Esophagus squamous epithelium (tissue), 5 donors: Measurements from ENCODE around the gene SLC6A19. TPM values are rescaled to one million over a fixed set of nuclear protein-coding genes. Genes with fewer than 3 reads are reported as not detected.

ENCODE experiments used
- DNase-seq: peaks from one replicate; lab custom pipeline; 2025; lab: John Stamatoyannopoulos, UW
- H3K27ac ChIP-seq, 4 donors: fragments of 200-600 bp; sonication (generic); one replicate each; pipeline ENCODE4 v1.5.1; 2016 to 2019; ENCODE audit warnings: mild to moderate bottlenecking in 1 of 4
- H3K27me3 ChIP-seq, 4 donors: fragments of 200-600 bp; sonication (generic); 1 replicate in 3 of 4; 2 replicates in 1 of 4; pipeline versions ENCODE4 v1.5.1 to v1.6.0; 2017 to 2021; ENCODE audit warnings: antibody characterized with exemption in 1 of 4
- H3K36me3 ChIP-seq, 3 donors: fragments of 200-600 bp; sonication (generic); one replicate each; pipeline ENCODE4 v1.5.1; 2016 to 2019
- H3K4me1 ChIP-seq, 3 donors: fragments of 200-600 bp; sonication (generic); one replicate each; pipeline ENCODE4 v1.5.1; 2017 to 2019
- H3K4me3 ChIP-seq, 4 donors: fragments of 200-600 bp; sonication (generic); 1 replicate in 3 of 4; 2 replicates in 1 of 4; pipeline ENCODE4 v1.5.1; 2016 to 2019; ENCODE audit warnings: mild to moderate bottlenecking in 2 of 4, moderate library complexity in 1 of 4
- H3K9me3 ChIP-seq, 3 donors: fragments of 200-600 bp; sonication (generic); one replicate each; pipeline ENCODE4 v1.5.1; 2016 to 2019
- POLR2A ChIP-seq, 4 donors: fragments of 450-650 bp; IDR thresholded peaks; one replicate each; pipeline ENCODE4 v1.6.1; 2017; ENCODE audit warnings: antibody characterized with exemption in 4 of 4, mild to moderate bottlenecking in 4 of 4, moderate library complexity in 3 of 4
- WGBS, 2 donors: methylation state at CpG; one replicate each; pipeline ENCODE4 v1.1.5; 2018; 5-methylcytosine and 5-hydroxymethylcytosine counted together
- intact Hi-C: fragments of 100-400 bp; cut with DNase I; formaldehyde crosslinking; loops from one replicate; pipeline ENCODE4 v1.15.0; 2022
- total RNA-seq, 4 donors: library from RNA; depleted of rRNA; stranded (reverse); fragments of >200 nt; gene quantifications; one replicate each; pipeline ENCODE4 v1.1.0, GENCODE V29; 2016
- TF ChIP-seq, protein P1 (sequence below), 6 experiments: fragments of 450-650 bp in 4 of 6; fragments of 200-600 bp in 2 of 6; sonication (generic) in 2 of 6; IDR thresholded peaks; one replicate each; pipeline ENCODE4 v1.5.1; 2016 to 2019; ENCODE audit warnings: antibody characterized with exemption in 6 of 6, mild to moderate bottlenecking in 4 of 6, moderate library complexity in 4 of 6
- donor health status: DM: yes; HTN: yes; CAD: no.

Gene SLC6A19
- total RNA-seq, 4 donors from 2014 or later: not detected

DNA sequence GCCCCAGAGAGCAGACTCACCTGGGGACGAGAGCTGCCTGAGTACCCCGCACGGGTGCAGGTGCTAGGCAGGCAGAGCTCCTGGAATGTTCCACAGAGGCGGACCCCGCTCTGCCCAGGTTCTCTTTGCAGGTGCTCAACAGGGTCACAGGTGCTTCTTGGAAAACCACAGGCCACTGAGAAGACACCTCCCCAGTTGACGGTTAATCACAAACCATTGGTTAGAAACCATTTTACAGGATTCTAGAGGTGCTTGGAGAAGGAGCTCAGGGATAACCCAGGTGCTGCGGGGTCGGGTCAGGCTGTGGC lies 17.3 kb upstream of the SLC6A19 start:
- 67 to 94% methylated on average over 3 to 5 of the region's 8 CpGs for WGBS, 2 donors
- no peak overlapping the region for H3K4me3 ChIP-seq
- no peak overlapping the region for H3K27ac ChIP-seq
- intact Hi-C loops: no loop called here
- TF ChIP-seq, protein P1, sequence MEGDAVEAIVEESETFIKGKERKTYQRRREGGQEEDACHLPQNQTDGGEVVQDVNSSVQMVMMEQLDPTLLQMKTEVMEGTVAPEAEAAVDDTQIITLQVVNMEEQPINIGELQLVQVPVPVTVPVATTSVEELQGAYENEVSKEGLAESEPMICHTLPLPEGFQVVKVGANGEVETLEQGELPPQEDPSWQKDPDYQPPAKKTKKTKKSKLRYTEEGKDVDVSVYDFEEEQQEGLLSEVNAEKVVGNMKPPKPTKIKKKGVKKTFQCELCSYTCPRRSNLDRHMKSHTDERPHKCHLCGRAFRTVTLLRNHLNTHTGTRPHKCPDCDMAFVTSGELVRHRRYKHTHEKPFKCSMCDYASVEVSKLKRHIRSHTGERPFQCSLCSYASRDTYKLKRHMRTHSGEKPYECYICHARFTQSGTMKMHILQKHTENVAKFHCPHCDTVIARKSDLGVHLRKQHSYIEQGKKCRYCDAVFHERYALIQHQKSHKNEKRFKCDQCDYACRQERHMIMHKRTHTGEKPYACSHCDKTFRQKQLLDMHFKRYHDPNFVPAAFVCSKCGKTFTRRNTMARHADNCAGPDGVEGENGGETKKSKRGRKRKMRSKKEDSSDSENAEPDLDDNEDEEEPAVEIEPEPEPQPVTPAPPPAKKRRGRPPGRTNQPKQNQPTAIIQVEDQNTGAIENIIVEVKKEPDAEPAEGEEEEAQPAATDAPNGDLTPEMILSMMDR (IDR thresholded peaks at IDR 0.05): no peak
- no peak for TF ChIP-seq POLR2A (IDR thresholded peaks at IDR 0.05)
- no peaks in the 10 kb centered on the region for H3K36me3 ChIP-seq
- H3K4me1 ChIP-seq: no peaks in the 10 kb centered on the region
- H3K27me3 ChIP-seq: peaks cover 0 to 68% (median 0%) of the 10 kb centered on the region in 4 donors
- DNase-seq: no peak
- no peaks in the 10 kb centered on the region for H3K9me3 ChIP-seq

DNA sequence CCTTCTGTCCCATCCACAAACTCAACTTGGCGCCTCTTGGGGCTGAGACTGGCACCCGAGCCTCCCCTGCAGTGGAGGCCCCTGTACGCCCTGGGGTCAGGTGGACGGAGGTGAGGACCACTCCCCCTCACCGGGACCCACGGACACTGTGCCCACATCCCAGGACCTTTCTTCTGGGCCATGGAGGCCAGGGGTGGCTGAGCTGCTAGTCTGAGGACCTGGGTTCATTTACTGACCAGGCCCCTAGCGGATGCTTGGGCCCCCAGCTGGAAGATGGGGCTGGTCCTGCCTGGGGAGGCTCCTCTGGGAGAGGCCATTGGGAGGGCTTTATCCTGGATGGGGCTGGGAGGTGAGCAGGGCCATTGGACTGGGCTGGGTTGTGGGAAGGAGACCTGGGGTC lies 16.9 kb upstream of the SLC6A19 start:
- Histone ChIP-seq H3K4me3 (no peak overlapping the region), H3K9me3 (no peaks in the 10 kb centered on the region), H3K27ac (no peak overlapping the region), H3K4me1 (no peaks in the 10 kb centered on the region), H3K27me3 (peaks cover 0 to 72% (median 0%) of the 10 kb centered on the region in 4 donors), H3K36me3 (no peaks in the 10 kb centered on the region)
- intact Hi-C loops: no loop called here
- WGBS, 2 donors: no CpG with 5 or more reads among the region's 7 CpGs
- TF ChIP-seq, protein P1 (IDR thresholded peaks at IDR 0.05): no peak
- TF ChIP-seq POLR2A (IDR thresholded peaks at IDR 0.05): no peak
- no peak for DNase-seq

DNA sequence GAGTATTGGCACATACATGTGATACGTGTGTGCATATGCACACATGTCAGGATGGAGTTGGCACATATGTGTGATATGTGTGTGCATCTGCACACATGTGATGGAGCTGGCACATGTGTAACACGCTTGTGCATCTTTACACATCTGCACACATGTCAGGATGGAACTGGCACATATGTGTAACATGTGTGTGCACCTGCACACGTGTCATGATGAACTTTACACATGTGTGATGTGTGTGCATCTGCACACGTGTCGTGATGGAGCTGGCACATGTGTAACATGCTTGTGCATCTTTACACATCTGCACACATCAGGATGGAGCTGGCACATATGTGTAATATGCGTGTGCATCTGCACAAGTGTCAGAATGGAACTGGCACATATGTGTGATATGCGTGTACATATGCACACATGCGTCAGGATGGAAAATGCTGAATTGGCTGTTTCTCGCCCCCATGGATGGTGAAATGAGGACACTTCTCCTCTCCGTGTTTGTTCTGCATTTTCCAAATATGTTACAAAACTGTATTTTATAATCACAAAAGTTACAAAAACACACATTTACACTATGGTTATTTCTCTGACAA lies 16.3 kb upstream of the SLC6A19 start:
- H3K4me1 ChIP-seq: no peaks in the 10 kb centered on the region
- 80 to 82% methylated on average over 9 to 10 of the region's 10 CpGs for WGBS, 2 donors
- no peak for TF ChIP-seq POLR2A (IDR thresholded peaks at IDR 0.05)
- TF ChIP-seq, protein P1 (IDR thresholded peaks at IDR 0.05): no peak
- H3K27ac ChIP-seq: no peak overlapping the region
- H3K27me3 ChIP-seq: peaks cover 0 to 78% (median 0%) of the 10 kb centered on the region in 4 donors
- no peak for DNase-seq
- intact Hi-C loops: no loop called here
- H3K36me3 ChIP-seq: no peaks in the 10 kb centered on the region
- no peaks in the 10 kb centered on the region for H3K9me3 ChIP-seq
- no peak overlapping the region for H3K4me3 ChIP-seq

DNA sequence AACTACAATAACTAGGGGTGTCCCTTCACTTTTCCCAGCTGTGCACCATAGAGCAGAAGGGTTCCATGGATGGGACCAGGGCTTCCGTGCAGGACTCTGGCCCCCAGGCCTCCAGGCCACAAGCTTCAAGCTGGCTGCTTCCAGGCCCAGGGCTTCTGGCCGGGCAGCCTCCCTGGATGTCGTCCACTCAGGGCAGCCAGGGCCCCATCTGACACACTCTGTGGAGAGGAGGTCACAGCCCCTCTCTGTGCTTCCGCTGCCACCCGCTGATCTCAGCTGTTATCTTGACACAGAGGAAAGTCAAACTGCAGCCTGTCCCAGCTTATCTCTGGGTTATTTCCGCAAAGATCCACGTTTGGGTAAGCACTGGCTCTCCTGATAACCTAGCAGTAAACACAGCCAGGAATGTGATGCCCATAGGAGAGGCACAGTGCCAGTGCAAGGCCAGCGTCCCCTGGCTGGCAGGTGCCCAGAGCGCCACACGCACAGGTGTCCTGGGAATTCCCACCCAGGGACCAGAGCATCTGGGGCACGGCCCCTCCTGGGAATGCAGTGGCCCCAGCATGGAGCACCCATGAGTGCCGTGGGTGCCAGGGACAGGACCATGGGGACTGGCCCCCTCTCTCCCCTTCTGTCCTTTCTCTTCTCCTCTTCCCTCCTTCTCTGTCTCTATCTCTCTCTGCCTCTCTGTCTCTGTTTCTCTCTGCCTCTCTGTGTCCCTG lies 15.6 kb upstream of the SLC6A19 start:
- H3K27ac ChIP-seq: no peak overlapping the region
- H3K9me3 ChIP-seq: no peaks in the 10 kb centered on the region
- TF ChIP-seq, protein P1 (IDR thresholded peaks at IDR 0.05): no peak
- no peak overlapping the region for H3K4me3 ChIP-seq
- no peaks in the 10 kb centered on the region for H3K36me3 ChIP-seq
- 71 to 72% methylated on average over 2 to 8 of the region's 12 CpGs for WGBS, 2 donors
- intact Hi-C loops: no loop called here
- DNase-seq: no peak
- peaks cover 0 to 81% (median 0%) of the 10 kb centered on the region in 4 donors for H3K27me3 ChIP-seq
- no peaks in the 10 kb centered on the region for H3K4me1 ChIP-seq

DNA sequence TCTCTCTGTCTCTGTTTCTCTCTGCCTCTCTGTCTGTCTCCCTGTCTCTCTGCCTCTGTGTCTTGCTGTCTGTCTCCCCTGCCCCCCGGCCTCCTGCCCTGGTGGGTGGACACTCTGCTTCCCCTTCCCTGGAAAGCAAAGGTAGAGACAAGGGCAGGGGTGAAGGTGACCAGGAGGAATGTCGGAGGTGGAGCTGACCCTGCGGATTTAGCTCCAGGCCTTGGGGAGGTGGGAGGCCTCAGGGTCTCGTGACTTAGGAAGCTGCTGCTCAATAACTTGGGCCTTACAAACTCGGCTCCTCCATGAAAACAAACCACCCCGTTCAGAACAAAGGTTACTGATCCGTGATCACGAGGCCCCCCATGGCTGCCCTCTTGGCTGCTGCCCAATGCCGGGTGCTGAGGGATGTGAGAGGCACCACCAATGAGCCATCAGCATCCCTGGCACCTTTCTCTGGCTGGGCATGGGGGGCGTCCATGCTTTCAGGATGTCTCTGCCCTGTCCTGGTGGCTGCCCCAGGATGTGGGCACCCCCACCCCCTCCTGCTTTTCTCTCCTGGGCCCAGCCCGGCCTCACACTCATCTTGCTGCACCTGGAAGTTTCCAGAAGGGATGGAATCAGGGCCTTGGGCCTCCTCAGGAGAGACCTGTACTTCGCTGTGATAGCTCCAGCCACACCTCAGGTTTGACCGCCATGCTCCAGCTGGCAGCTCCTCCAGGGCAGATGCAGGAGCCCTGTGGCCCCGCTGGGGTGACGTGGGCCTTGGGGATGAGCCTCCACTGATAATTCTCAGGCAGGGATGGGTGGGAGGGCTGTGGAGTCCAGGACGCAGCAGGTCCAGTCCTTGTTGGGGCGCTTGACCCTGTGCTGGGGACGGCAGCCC lies 14.8 kb upstream of the SLC6A19 start:
- Histone ChIP-seq H3K4me3 (no peak overlapping the region), H3K27ac (no peak overlapping the region), H3K9me3 (no peaks in the 10 kb centered on the region), H3K4me1 (no peaks in the 10 kb centered on the region), H3K36me3 (no peaks in the 10 kb centered on the region), H3K27me3 (peaks cover 0 to 76% (median 0%) of the 10 kb centered on the region in 4 donors)
- DNase-seq: no peak
- no peak for TF ChIP-seq POLR2A (IDR thresholded peaks at IDR 0.05)
- TF ChIP-seq, protein P1 (IDR thresholded peaks at IDR 0.05): no peak
- intact Hi-C loops: no loop called here
- WGBS, 2 donors: 36 to 55% methylated on average over 6 to 9 of the region's 18 CpGs
